AG04450 (cell line): ENCODE data around the gene SERTAD2. TPM values are rescaled to one million over a fixed set of nuclear protein-coding genes. Genes with fewer than 3 reads are reported as not detected.
A peak's percentile ranks its signal among the peaks of the same experiment; 100 is the strongest.

ENCODE experiments used
- CTCF ChIA-PET: fragments of 300-600, 350-600 bp; formaldehyde crosslinking; extraction: SDS; loops from one replicate; lab custom pipeline; 2022; ENCODE audit warnings: antibody characterized with exemption, inconsistent platforms; lab: Charles Lee
- POLR2A ChIA-PET: fragments of 350-600 bp; formaldehyde crosslinking; extraction: SDS; loops from one replicate; lab custom pipeline; 2021; ENCODE audit warnings: antibody characterized with exemption, inconsistent platforms; lab: Yijun Ruan, JAX
- DNase-seq: peaks from one replicate; pipeline ENCODE4 v3.0.0-alpha.2; 2011; ENCODE audit warnings: low read depth, low spot score
- H3K27ac ChIP-seq: one replicate; pipeline ENCODE4 v1.5.1; 2012; ENCODE audit warnings: low read depth, low read length, control low read depth
- H3K27me3 ChIP-seq: one replicate; pipeline ENCODE4 v1.6.0; 2012; ENCODE audit warnings: low read length; ENCODE audit not compliant: control insufficient read depth, insufficient read depth
- H3K4me3 ChIP-seq: 2 replicates; pipeline ENCODE4 v1.5.1; 2011; ENCODE audit warnings: mild to moderate bottlenecking, low read depth, low read length, control low read depth
- H3K9me3 ChIP-seq: 2 replicates; pipeline ENCODE4 v1.5.1; 2012; ENCODE audit warnings: low read length; ENCODE audit not compliant: control insufficient read depth, insufficient read depth
- polyA plus RNA-seq: library from polyadenylated mRNA; depleted of rRNA; stranded (reverse); fragments of >200 nt; gene quantifications from 2 replicates; pipeline ENCODE4 v1.2.3, GENCODE V29; 2011
- TF ChIP-seq, protein P1 (sequence below): IDR thresholded peaks from 2 replicates; pipeline ENCODE4 v1.5.1; 2011; ENCODE audit warnings: low read depth, low read length, control low read depth, inconsistent platforms

Gene SERTAD2
- polyA plus RNA-seq, 1 experiment = 10.1 TPM

- DNase-seq = no peak
- Histone ChIP-seq H3K9me3 (no peaks in the 10 kb centered on the region; the same call in 1 of the 2 replicates), H3K4me3 (no peak overlapping the region), H3K27ac (no peak overlapping the region), H3K27me3 (peaks cover 50% of the 10 kb centered on the region)
- POLR2A ChIA-PET = no interaction called here
- CTCF ChIA-PET = no interaction called here
- TF ChIP-seq, protein P1, sequence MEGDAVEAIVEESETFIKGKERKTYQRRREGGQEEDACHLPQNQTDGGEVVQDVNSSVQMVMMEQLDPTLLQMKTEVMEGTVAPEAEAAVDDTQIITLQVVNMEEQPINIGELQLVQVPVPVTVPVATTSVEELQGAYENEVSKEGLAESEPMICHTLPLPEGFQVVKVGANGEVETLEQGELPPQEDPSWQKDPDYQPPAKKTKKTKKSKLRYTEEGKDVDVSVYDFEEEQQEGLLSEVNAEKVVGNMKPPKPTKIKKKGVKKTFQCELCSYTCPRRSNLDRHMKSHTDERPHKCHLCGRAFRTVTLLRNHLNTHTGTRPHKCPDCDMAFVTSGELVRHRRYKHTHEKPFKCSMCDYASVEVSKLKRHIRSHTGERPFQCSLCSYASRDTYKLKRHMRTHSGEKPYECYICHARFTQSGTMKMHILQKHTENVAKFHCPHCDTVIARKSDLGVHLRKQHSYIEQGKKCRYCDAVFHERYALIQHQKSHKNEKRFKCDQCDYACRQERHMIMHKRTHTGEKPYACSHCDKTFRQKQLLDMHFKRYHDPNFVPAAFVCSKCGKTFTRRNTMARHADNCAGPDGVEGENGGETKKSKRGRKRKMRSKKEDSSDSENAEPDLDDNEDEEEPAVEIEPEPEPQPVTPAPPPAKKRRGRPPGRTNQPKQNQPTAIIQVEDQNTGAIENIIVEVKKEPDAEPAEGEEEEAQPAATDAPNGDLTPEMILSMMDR = no peak
Measured at GRCh38 chr2:64612575-64613195, 41.0 kb downstream of the SERTAD2 start.

GRCh38 chr2:64610316-64610855 lies 43.3 kb downstream of the SERTAD2 start:
- Histone ChIP-seq H3K27me3 (peaks cover 45% of the 10 kb centered on the region), H3K27ac (no peak overlapping the region), H3K4me3 (no peak overlapping the region), H3K9me3 (no peaks in the 10 kb centered on the region; the same call in 1 of the 2 replicates)
- CTCF ChIA-PET = interaction anchor here (0.9 to 1.8 kb wide), 2 partner anchors 8 to 16 kb away, joined by 4 to 9 read pairs; no protein-coding TSS in a partner anchor
- TF ChIP-seq, protein P1 = no peak
- POLR2A ChIA-PET = no interaction called here
- no peak for DNase-seq

DNA sequence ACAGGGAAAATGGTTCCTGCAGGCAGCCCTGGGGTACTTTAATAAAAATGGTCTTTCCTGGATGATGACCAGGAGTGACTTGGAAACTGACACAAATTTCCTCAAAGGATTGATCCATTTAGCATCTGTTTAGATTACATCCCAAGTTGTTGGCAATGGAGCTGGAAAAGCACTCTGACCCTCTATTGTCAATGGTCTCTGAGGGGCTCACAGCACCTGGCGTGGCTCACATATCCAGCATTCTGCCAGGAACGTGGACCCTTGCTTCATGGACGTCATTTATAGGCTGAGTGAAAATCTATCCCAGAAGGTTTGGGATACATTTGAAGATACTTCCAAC lies 43.8 kb downstream of the SERTAD2 start:
- TF ChIP-seq, protein P1 = no peak
- H3K4me3 ChIP-seq = no peak overlapping the region
- no peaks in the 10 kb centered on the region; the same call in 1 of the 2 replicates for H3K9me3 ChIP-seq
- peaks cover 45% of the 10 kb centered on the region for H3K27me3 ChIP-seq
- CTCF ChIA-PET = interaction anchor here (0.9 to 3.1 kb wide), 5 partner anchors 9 to 263 kb away, joined by 3 to 9 read pairs (median 4); no protein-coding TSS in a partner anchor
- POLR2A ChIA-PET = no interaction called here
- no peak for DNase-seq
- no peak overlapping the region for H3K27ac ChIP-seq

GRCh38 chr2:64609227-64609941 lies 44.3 kb downstream of the SERTAD2 start:
- POLR2A ChIA-PET = interaction anchor here (0.6 kb wide), 1 partner anchor 258 kb away, joined by 3 read pairs; no protein-coding TSS in a partner anchor
- Histone ChIP-seq H3K27me3 (peaks cover 50% of the 10 kb centered on the region), H3K27ac (no peak overlapping the region), H3K9me3 (peaks cover under 1% of the 10 kb centered on the region), H3K4me3 (peak overlapping the region; percentile 41)
- TF ChIP-seq, protein P1 = no peak; the same call in 1 of the 2 replicates
- CTCF ChIA-PET = interaction anchor here (0.9 to 3.1 kb wide), 6 partner anchors 9 to 264 kb away, joined by 3 to 9 read pairs (median 4); no protein-coding TSS in a partner anchor
- DNase-seq = no peak

- CTCF ChIA-PET = interaction anchor here (1.1 to 3.1 kb wide), 6 partner anchors 10 to 264 kb away, joined by 3 to 9 read pairs (median 5); no protein-coding TSS in a partner anchor
- peak overlapping the region; percentile 13; the same call in 1 of the 2 replicates for H3K4me3 ChIP-seq
- POLR2A ChIA-PET = interaction anchor here (0.6 kb wide), 1 partner anchor 258 kb away, joined by 3 read pairs; no protein-coding TSS in a partner anchor
Measured at GRCh38 chr2:64608867-64609226, 44.9 kb downstream of the SERTAD2 start.

More at GRCh38 chr2:64608867-64609226, 44.9 kb downstream of the SERTAD2 start:
- TF ChIP-seq, protein P1 = no peak
- Histone ChIP-seq H3K27ac (no peak overlapping the region), H3K9me3 (peaks cover 4% of the 10 kb centered on the region), H3K27me3 (peaks cover 55% of the 10 kb centered on the region)
- no peak for DNase-seq
